Iris pigment epithelial cell (primary cell): ENCODE results near the gene MX2.
"Not testable (repeated sequence)": the region's sequence is repeated elsewhere in the genome, so short reads cannot be mapped to it uniquely, and the experiment has no call there.

ENCODE experiments used
- DNase-seq: peaks from one replicate; pipeline ENCODE4 v3.0.0-alpha.2; 2011; ENCODE audit warnings: low read depth

The MX2 gene

GRCh38 chr21:41361786-41362604 lies at the start of gene MX2:
MX2 (plus strand) TSS chr21:41362027; CDS start chr21:41376907, 14,880 bp downstream.
- peak; percentile 47 for DNase-seq

- DNase-seq, result not testable (repeated sequence)
Measured at GRCh38 chr21:41313285-41314164, 48.3 kb upstream of the MX2 start.

GRCh38 chr21:41315726-41316125 lies 46.1 kb upstream of the MX2 start:
- DNase-seq, result no peak

GRCh38 chr21:41316200-41317062 lies 45.4 kb upstream of the MX2 start, which contains the start of gene FAM3B:
FAM3B (plus strand) TSS chr21:41316801; CDS start chr21:41316880, 79 bp downstream.
- DNase-seq, result no peak

- no peak for DNase-seq
Measured at GRCh38 chr21:41317063-41317392, 44.8 kb upstream of the MX2 start.

GRCh38 chr21:41317458-41317857 lies 44.4 kb upstream of the MX2 start:
- DNase-seq, result no peak

GRCh38 chr21:41318218-41318617 lies 43.6 kb upstream of the MX2 start:
- no peak for DNase-seq

GRCh38 chr21:41319273-41319672 lies 42.6 kb upstream of the MX2 start:
- no peak for DNase-seq

- no peak for DNase-seq
Measured at GRCh38 chr21:41321211-41321907, 40.5 kb upstream of the MX2 start.

GRCh38 chr21:41321908-41322495 lies 39.8 kb upstream of the MX2 start:
- no peak for DNase-seq

GRCh38 chr21:41322496-41323382 lies 39.1 kb upstream of the MX2 start:
- DNase-seq, result no peak

- DNase-seq, result no peak
Measured at GRCh38 chr21:41325138-41325912, 36.5 kb upstream of the MX2 start.

- no peak for DNase-seq
Measured at GRCh38 chr21:41326414-41327080, 35.3 kb upstream of the MX2 start.

GRCh38 chr21:41327753-41328152 lies 34.1 kb upstream of the MX2 start:
- DNase-seq, result no peak

GRCh38 chr21:41328660-41329607 lies 32.9 kb upstream of the MX2 start:
- DNase-seq, result no peak

GRCh38 chr21:41333752-41334151 lies 28.1 kb upstream of the MX2 start:
- no peak for DNase-seq

- no peak for DNase-seq
Measured at GRCh38 chr21:41337515-41337914, 24.3 kb upstream of the MX2 start.

- no peak for DNase-seq
Measured at GRCh38 chr21:41338455-41338854, 23.4 kb upstream of the MX2 start.
